Measurements from ENCODE around the gene ZNF740. TPM values are rescaled to one million over a fixed set of nuclear protein-coding genes. Genes with fewer than 3 reads are reported as not detected.

ZNF740 gene
- total RNA-seq, 1 experiment from 2014 or later: 49.7 TPM

- ATAC-seq (no peak), DNase-seq (ENCODE audit: low read depth, low spot score) (no peak)
- ChIA-PET CTCF (no interaction called here), RAD21 (ENCODE audit: low non-redundant PET in 1 of 2, low total read pairs in 2 of 2, uncharacterized antibody in 2 of 2, unreplicated experiment in 2 of 2) (no interaction called here), POLR2A (no interaction called here)
- BruUV-seq (replicated peaks): no TSS peak
- no peak overlapping the region for H2AFZ ChIP-seq (ENCODE audit: low read depth, low read length, poor library complexity, severe bottlenecking)
- H3K9me3 ChIP-seq (ENCODE audit: control insufficient read depth in 1 of 2, insufficient read depth in 1 of 2, low read depth in 1 of 2, low read length in 2 of 2): no peaks in the 10 kb centered on the region
- no peak overlapping the region for H3K9ac ChIP-seq (ENCODE audit: low read length)
- TF ChIP-seq EZH2phosphoT487 (IDR thresholded peaks at IDR 0.05; ENCODE audit: borderline replicate concordance): no peak
- no peak for TF ChIP-seq YY1 (IDR thresholded peaks at IDR 0.05; ENCODE audit: extremely low read depth, insufficient replicate concordance, low read depth, low read length)
- no peak for TF ChIP-seq ZBTB33 (IDR thresholded peaks at IDR 0.05; ENCODE audit: extremely low read depth, insufficient replicate concordance, low read length)
- TF ChIP-seq ZFX (IDR thresholded peaks at IDR 0.05): no peak
- TF ChIP-seq CTCF (IDR thresholded peaks at IDR 0.05 in 2 of 3, conservative IDR thresholded peaks at IDR 0.05 in 1 of 3; ENCODE audit: borderline replicate concordance in 1 of 3, insufficient read depth in 1 of 3, low read depth in 2 of 3, low read length in 2 of 3): no peak
- no peak for TF ChIP-seq CEBPB (IDR thresholded peaks at IDR 0.05; ENCODE audit: low read depth)
- TF ChIP-seq POLR2A (IDR thresholded peaks at IDR 0.05; ENCODE audit: borderline replicate concordance, extremely low read depth, insufficient read depth, insufficient read length): no peak
- no peak for TF ChIP-seq ZNF274 (IDR thresholded peaks at IDR 0.05; ENCODE audit: low read depth, low read length)
- H3K4me3 ChIP-seq (replicated peaks in 1 of 2; ENCODE audit: low read depth in 1 of 2, low read length in 2 of 2): no peak overlapping the region
- no peaks in the 10 kb centered on the region for H3K4me1 ChIP-seq (ENCODE audit: control insufficient read depth in 1 of 2, insufficient read depth in 2 of 2, low read length in 2 of 2)
- no peak overlapping the region for H3K4me2 ChIP-seq (ENCODE audit: low read length)
- no peaks in the 10 kb centered on the region for H3K27me3 ChIP-seq (ENCODE audit: insufficient read depth, low read length)
- no peaks in the 10 kb centered on the region for H3K79me2 ChIP-seq (ENCODE audit: insufficient read depth, low read length)
- H3K27ac ChIP-seq (ENCODE audit: low read depth, low read length): no peak overlapping the region
- intact Hi-C loops (cut with micrococcal nuclease): no loop called here
- H3K36me3 ChIP-seq (ENCODE audit: control insufficient read depth in 1 of 2, insufficient read depth in 2 of 2, low read length in 2 of 2): no peaks in the 10 kb centered on the region
- no peaks in the 10 kb centered on the region for H4K20me1 ChIP-seq (ENCODE audit: insufficient read depth)
- no peaks in the 10 kb centered on the region for H3K9me2 ChIP-seq (ENCODE audit: insufficient read depth)
Measured at GRCh38 chr12:53147181-53147580, 33.3 kb upstream of the ZNF740 start.
